Right lobe of liver (tissue), 4 donors: ENCODE measurements around the gene JMJD6.

ENCODE experiments used
- POLR2A ChIP-seq: fragments of 450-650 bp; IDR thresholded peaks from one replicate; pipeline ENCODE4 v1.6.1; 2017; ENCODE audit warnings: antibody characterized with exemption, mild to moderate bottlenecking
- TF ChIP-seq, protein P1 (sequence below), 4 donors: fragments of 200-600 bp in 3 of 4; fragments of 450-650 bp in 1 of 4; IDR thresholded peaks; one replicate each; pipeline versions ENCODE4 v1.5.1 to v1.8.0; 2016 to 2022; ENCODE audit warnings: antibody characterized with exemption in 4 of 4, mild to moderate bottlenecking in 2 of 4
- donor health status: DM: no; HTN: no; CAD: no.
- donor health status: DM: no; HTN: no; CAD: no.
- donor health status: DM: no; HTN: yes; CAD: no.

- TF ChIP-seq POLR2A = no peak
- TF ChIP-seq, protein P1, sequence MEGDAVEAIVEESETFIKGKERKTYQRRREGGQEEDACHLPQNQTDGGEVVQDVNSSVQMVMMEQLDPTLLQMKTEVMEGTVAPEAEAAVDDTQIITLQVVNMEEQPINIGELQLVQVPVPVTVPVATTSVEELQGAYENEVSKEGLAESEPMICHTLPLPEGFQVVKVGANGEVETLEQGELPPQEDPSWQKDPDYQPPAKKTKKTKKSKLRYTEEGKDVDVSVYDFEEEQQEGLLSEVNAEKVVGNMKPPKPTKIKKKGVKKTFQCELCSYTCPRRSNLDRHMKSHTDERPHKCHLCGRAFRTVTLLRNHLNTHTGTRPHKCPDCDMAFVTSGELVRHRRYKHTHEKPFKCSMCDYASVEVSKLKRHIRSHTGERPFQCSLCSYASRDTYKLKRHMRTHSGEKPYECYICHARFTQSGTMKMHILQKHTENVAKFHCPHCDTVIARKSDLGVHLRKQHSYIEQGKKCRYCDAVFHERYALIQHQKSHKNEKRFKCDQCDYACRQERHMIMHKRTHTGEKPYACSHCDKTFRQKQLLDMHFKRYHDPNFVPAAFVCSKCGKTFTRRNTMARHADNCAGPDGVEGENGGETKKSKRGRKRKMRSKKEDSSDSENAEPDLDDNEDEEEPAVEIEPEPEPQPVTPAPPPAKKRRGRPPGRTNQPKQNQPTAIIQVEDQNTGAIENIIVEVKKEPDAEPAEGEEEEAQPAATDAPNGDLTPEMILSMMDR (IDR thresholded peaks at IDR 0.05) = no peak
These were observed 28.5 kb downstream of the JMJD6 start for GRCh38 chr17:76697702-76698465.
